ENCODE results near the gene CDKL1.
"Not testable (repeated sequence)": the region's sequence is repeated elsewhere in the genome, so short reads cannot be mapped to it uniquely, and the experiment has no call there.

CDKL1 gene

GRCh38 chr14:50383618-50384225 lies 13.0 kb downstream of the CDKL1 start:
- no peak for DNase-seq

- DNase-seq: no peak
Observed at GRCh38 chr14:50381823-50382287, 14.8 kb downstream of the CDKL1 start.

- DNase-seq: no peak
Observed at GRCh38 chr14:50381008-50381407, 15.7 kb downstream of the CDKL1 start.

- no peak for DNase-seq
Observed at GRCh38 chr14:50380455-50380854, 16.2 kb downstream of the CDKL1 start.

DNA sequence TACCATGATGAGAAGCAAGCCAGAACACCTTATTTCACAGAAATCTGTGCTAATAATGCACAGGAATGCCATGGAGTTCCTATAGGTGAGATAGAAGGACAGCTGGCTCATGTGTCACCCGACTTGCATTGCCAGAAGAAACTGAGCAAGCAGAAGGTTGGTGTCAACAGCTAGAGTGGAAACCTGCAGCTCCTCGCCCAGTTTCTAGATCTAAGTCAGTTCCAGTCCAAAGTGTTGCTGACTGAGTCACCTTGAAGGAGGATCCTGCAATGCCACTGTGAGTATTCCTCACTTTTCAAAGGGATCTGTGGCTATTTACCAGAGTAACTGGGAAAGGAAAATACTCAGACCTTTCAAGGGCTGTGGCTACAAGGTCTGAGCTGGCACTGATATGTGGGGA lies 17.1 kb downstream of the CDKL1 start:
- no peak for DNase-seq

GRCh38 chr14:50377550-50378085 lies 19.1 kb downstream of the CDKL1 start:
- no peak for DNase-seq

GRCh38 chr14:50375760-50376159 lies 20.9 kb downstream of the CDKL1 start:
- no peak for DNase-seq

DNA sequence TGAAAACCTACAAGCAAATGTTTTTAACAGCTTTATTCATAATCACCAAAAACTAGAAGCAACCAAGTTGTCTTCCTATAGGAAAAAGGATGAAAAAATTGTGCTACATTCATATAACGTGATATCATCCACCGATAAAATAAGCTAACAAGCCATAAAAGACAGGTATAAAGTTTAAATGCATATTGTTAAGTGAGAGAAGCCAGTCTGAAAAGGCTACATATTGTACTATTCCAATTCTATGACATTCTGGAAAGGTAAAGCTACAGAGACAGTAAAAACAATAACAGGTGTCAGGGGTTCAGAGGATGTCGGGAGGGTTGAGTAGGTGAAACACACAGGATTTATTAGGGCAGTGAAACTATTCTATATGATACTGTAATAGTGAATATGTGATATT lies 22.7 kb downstream of the CDKL1 start:
- DNase-seq: no peak

DNA sequence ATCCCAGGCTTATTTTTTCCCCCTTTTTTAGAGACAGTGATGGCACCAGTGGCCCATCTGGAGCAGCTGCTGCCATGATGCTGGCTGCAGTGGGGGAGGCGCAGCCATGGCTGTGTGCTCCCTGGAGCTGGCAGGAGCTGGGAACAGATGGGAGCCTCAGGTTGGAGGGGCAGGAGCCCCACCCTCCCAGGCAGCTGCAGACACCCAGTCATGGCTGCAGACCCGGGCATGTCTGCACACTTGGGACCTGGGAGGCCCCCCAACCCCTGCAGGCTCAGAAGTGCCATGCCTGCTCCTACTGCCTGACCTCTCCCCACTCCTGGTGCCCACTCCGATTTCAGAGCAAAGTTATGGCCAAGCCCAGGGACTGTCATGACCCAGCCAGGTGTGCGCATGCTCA lies 25.1 kb downstream of the CDKL1 start:
- DNase-seq: no peak

- no peak for DNase-seq
Observed at GRCh38 chr14:50366589-50366988, 30.1 kb downstream of the CDKL1 start.

DNA sequence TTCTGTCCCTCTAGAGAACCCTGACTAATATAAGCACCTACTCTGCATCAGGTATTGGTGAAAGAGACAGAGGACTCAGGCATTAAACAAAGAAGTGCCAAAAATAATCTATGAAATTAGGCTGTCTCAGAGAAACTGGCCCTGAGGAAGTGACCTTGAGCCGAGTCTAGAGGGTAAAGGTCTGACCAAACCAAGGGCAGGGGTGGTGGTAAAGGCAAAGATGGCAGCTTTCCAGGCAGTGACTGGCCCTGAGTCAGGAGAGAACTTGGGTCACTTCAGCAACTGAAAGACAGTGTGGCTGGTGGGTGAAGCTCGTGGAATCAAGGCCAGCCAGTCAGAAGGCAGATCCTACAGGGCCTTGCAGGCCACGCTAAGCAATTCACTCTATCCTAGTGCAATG lies 30.6 kb downstream of the CDKL1 start:
- no peak for DNase-seq

DNA sequence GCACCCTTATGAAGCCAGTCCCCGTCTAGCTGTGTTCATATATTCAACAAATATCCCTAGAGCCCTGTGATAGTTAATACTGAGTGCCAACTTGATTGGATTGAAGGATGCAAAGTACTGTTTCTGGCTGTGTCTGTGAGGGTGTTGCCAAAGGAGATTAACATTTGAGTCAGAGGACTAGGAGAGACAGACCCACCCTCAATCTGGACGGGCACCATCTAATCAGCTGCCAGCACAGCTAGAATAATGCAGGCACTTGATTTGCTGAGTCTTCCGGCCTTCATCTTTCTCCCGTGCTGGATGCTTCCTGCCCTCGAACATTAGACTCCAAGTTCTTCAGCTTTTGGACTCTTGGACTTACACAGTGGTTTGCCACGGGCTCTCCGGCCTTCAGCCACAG lies 31.1 kb downstream of the CDKL1 start:
- DNase-seq: not testable (repeated sequence)

GRCh38 chr14:50364792-50365191 lies 31.9 kb downstream of the CDKL1 start:
- DNase-seq: no peak

GRCh38 chr14:50363714-50364111 lies 33.0 kb downstream of the CDKL1 start:
- DNase-seq: peak; percentile 72

DNA sequence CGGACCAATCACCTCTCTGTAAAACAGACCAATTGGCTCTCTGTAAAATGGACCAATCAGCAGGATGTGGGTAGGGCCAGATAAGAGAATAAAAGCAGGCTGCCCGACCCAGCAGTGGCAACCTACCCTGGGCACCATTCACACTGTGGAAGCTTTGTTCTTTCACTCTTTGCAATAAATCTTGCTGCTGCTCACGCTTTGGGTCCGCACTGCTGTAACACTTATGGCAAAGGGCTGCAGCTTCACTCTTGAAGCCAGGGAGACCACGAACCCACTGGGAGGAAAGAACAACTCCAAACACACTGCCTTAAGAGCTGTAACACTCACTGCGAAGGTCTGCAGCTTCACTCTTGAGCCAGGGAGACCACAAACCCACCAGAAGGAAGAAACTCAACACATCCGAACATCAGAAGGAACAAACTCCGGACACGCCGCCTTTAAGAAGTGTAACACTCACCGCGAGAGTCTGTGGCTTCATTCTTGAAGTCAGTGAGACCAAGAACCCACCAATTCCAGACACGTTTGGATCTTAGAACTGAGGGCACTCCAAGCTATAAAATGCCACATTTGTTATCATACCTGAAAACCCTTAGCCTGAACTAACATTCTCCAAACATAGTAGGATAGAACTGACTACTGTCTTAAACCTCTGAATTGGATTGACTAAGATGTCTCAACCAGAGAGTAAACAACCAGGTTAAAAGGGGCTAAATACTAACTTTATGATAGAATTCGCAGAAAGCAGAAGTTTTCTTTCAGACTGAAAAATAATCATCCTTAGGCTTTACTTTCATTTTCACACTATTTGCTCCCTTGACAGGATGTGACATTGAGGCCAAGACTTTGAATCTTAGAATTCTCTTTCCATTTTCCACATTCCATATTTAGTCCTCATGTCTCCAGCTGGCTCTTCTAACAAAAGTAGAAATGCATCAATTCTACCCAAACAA lies 33.6 kb downstream of the CDKL1 start:
- DNase-seq: peak; percentile 17

- DNase-seq: not testable (repeated sequence)
Observed at GRCh38 chr14:50361473-50362403, 34.9 kb downstream of the CDKL1 start.

DNA sequence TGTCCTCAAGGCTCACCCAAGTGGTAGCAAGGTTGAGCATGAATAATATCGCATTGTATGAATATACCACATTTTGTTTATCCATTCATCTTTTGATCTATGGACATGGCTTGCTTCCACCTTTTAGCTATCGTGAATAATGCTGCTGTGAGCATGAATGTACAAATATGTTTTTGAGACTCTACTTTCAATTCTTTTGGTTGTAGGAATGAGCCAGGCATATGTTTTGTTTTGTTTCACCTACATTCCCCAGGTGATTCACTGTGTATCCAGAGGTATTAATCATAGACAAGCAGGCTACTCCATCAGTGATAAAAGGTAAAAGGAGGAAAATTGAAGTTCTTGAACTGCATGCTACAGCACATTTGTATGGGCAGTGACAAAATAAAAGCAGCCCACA lies 35.8 kb downstream of the CDKL1 start:
- no peak for DNase-seq

GRCh38 chr14:50360093-50360492 lies 36.6 kb downstream of the CDKL1 start:
- DNase-seq: no peak

- no peak for DNase-seq
Observed at GRCh38 chr14:50359631-50360030, 37.0 kb downstream of the CDKL1 start.

DNA sequence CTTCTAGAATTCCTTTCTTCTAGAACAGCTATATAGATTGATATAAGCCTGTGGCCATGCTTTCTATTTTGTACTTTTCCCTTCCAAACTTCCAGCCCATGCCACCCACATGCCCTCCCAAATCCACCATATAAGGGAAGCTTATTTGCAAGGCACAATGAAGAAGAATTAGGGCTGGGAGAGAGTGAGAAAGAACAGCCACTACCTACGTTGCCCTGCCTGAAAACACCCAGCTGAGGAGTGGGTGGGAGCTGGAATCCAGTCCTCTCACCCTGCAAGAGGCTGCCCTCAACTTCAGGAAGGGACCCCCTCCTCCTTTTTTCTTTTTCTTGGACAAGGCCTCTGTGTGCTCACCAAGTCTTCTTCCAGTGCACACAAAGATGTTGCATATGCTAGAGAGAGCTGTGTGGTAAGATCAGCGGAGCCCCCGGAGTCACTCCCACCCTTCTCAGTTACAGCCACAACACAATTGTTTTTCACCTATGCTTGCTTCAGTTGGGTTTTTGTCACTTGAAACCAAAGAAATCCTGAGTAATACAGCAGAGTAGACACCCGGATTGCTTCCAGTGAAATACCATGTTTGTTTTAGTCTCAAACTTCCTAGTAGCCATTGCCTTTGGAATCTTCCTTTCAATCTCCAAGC lies 38.8 kb downstream of the CDKL1 start:
- no peak for DNase-seq

GRCh38 chr14:50357124-50357523 lies 39.6 kb downstream of the CDKL1 start:
- no peak for DNase-seq

- not testable (repeated sequence) for DNase-seq
Observed at GRCh38 chr14:50356283-50356682, 40.4 kb downstream of the CDKL1 start.
